Amygdala (tissue), 56 donors: ENCODE results near the gene CAMTA1.
"Not testable (repeated sequence)": the region's sequence is repeated elsewhere in the genome, so short reads cannot be mapped to it uniquely, and the experiment has no call there.

Experiments
- DNase-seq, 56 donors: peaks; one replicate each; lab custom pipeline; 2025; lab: John Stamatoyannopoulos, UW

Gene CAMTA1

DNA sequence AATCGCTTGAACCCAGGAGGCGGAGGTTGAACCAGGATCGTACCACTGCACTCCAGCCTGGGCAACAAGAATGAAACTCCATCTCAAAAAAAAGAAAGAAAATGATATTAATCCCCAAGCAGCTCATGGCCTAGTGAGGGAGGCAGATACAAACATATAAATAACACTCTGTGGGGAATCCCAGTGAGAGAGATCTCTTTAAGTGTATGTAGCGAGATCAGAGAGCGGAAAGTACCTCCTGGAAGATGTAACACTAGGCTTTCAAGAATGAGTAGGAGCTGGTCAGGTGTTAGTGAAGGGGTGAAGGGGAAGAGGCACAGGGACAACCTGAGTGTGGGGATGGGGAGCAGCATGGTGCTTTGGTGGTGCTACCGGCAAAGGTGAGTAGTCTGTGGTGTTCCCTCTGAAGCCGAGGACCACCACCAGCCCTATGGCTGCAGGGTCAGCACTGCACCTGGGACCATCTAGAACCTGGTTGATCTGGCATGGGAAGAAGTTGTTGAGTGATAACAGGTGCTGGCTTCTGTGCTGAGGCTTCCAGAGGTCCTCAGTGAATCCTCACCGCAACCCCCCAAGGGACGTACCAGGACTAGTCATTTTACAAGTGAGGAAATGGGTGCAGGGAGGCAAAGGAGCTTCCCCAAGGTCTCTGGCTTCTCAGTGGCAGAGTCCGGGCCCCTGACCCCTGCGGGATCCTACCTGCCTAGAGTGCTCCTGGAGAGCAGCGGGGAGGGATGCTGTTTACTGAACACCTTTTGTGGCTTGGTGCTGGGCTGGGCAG lies 618.2 kb downstream of the CAMTA1 start:
- DNase-seq = no peak

DNA sequence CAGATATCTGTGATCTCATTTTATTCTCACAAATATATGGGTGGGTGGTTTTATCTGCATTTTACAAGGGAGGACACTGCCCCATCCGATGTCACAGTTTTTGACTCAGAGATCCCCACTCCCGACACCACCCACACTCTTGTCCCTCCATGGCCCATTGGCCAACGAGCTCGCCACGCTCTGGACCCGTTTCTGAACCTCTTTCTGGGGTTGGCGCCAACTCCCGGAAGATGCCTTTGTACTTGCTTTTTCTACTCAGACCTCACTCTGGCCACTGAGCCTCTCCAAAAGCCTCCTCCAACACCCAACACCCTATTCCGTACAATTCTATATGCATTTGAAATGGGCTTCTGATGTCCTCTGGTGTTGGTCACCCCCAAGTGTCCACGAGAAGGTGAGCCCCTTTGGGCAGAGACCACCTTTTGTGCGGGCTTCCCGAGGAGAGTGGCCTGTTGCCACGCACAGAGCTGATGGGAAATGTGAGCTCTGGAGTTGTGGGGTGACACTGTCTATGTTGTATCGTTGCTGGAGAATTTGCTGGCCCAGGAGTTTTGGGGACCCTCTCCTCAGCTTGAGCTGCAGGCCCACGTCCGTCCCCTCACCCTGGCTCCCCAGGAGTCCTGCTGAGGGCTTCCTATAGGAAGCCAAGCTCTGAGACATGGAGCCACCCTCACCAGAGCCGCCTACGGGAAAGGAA lies 618.9 kb downstream of the CAMTA1 start:
- DNase-seq = no peak

DNA sequence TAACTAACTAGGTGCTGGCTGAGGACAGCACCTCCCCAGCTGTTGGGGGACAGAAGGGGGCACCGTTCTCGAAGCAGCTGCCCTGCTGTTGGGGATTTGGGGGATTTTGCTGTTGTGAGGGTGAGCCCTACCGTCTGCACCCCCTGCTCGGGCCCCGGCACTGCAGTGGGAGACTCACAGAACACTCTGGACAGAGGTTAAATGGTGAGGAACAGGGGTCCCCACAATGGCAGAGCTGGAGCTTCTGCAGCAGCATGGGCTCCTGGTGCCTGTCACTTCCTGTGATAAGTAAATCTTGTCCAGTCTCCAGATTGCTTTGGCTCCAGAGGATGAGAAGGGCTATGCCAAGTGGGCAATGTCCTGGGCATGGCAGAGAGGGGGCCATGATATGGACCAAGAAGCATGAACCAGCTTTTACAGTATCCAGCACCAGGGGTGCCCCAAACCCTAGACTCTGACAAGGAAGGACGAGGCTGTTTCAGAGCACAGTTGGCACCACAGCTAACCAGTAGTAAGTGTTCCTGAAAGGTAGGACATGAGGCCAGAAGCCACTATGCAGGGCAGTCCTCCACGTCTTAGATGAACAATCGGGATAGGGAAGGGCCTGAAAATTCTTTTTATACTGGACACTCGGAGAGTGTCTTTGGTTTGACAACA lies 620.7 kb downstream of the CAMTA1 start:
- DNase-seq = no peak

DNA sequence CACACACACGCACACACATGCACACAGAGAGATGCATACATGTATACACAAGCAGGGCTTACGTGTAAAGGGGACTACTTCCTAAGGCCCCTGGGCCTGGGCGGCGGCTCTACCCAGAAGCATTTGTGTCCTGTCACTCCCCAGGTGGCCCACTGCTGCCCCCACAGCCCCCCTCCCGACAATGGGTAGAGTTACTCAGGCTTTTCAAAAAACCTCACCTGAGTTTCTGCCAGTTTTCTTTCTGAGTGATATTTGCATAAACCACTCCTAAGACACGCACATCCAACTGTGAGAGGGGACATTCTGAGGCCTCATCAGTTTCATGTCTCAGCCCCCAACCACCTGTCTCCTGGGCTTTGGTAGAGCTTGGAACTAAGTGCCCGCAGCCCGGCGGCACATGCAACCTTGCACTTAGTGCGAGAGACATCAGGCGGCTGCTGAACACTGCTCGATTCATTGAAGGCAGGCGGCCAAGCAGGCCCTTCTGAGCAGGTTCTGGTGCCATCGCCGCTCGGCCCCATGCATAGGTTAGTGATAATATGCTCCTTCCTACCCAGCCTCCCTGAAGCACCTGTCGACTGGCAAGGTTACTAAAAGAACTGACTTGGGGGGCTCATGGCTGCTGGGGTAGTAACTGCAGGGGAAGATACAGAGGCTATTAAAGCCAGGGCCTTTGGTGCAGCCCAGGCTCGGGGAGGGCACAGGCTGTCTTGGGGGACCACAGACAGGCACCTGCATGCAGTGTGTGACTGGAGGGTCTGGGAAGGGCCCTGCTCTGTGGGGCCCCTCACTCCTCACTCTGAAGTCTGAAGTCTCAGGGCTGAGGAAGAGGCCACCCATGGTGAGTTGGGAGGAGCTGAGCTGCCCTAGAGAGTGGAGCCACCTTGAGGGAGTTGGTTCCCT lies 621.6 kb downstream of the CAMTA1 start:
- DNase-seq = no peak

DNA sequence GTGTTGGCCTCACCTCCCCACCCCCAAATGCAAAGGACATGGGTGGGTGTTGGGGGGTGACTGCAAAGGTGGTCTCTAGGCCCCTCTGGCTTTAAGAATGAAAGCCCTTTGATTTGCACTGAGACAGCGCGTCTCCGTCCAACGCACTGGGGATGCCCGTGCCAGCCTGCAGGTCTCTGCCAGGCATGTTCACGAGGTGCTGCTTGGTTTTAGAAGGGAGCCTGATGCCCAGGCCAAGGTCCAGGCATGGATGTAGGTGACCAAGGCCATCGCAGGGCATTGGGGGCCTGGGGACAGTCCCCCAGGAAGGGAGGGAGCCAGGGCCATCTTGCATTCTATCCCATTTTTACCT lies 622.3 kb downstream of the CAMTA1 start:
- no peak for DNase-seq

DNA sequence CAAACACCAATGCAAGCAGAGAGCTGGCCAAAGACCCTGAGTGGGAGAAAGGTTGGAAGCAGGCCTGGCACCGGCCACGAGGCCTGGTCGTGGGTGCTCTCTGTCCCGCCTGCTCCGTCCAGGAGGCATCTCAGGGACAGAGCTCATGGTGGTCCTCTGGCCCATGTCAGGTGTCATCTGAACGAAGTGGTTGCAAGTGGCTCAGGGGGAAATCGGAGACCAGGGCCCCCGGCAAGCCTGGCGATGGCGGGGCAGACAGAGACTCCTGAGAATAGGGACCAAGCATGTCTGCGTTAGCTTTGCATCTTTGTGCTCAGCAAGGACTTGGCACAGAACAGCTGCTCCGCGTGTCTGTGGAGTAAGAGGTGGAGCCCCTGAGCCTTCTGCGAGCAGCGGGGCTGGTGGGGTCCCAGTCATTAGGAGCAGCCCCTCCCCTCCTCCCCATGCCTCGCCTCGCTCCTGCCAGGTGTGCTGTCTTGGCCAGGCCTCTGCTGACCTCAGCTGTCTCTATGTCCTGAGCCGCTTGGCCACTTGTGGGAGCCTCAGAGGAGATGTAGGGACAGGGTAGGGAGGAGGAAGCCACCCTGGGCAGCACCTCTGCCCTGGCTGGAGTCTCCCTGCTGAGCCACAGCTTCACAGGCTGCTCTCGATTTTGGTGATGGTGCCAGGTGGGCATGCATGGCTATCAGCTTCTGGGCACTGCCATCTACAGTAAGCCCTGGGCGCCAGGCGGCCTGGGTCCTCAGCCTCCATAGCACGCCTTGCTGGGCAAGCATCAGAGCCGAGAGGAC lies 622.9 kb downstream of the CAMTA1 start:
- DNase-seq = no peak

DNA sequence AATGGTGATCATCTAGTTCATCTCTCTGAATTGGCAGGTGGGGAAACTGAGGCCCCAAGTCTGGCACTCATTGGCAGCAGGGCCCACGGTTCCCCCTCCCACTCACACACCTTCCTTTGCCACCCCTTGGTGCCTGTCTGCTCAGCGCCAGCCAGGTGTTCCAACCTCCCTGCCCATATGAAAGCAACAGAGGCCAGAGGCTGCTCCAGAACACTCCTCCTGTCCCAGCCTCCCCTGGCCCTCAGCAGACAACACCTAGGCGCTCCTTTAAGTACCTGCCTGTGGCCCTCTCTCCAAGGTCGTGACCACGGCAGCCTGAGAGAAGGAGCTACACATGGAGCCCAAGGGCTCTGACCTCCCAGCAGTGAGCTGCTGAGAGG lies 623.5 kb downstream of the CAMTA1 start:
- DNase-seq = no peak

DNA sequence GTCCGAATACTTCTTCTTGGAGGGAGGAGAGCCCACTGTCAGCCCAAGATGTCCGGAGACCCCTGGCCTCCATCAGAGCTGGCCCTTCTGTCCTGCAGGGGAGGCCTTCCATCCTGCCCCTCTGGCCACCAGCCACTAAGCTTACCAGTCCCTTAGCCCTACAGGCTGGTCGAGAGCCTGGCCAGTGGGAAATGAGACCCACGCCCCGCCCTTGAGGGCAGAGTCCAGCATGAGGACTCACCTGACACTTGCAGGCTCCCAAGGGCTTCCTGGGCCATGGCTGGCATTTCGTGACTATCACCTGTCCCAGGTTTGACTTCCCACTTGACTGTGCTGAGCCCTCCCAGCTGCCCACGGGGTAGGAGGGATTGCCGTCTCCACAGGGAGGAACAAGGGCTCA lies 624.0 kb downstream of the CAMTA1 start:
- no peak for DNase-seq

DNA sequence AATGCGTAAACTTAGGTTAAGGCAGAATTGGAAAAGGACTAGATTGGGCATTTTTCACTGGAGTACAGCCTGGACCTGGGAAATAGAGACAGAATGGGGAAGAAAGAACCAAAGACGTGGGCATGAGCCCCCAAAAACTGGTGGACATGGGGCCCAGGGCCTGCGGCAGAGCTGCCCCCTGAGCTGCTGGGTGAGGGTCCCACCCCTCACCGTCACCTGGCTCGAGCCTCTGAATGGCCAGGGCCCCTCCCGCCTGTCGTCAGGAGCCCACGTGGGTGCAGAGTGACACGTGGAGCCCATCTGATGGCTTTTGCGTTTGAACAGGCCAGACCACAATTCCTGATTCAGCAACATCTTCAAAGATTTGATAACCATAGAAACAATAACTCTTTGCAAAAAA lies 624.9 kb downstream of the CAMTA1 start:
- DNase-seq = no peak

DNA sequence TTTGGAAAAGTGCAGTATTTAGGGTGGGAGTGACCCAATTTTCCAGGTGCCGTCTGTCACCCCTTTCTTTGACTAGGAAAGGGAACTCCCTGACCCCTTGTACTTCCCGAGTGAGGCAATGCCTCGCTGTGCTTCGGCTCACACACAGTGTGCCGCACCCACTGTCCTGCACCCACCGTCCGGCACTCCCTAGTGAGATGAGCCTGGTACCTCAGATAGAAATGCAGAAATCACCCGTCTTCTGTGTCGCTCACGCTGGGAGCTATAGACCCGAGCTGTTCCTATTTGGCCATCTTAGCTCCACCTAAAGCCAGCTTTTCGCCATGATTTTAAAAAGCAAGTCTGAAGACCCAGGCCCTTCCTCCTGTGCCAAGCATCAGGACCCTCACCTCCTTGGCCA lies 632.4 kb downstream of the CAMTA1 start:
- not testable (repeated sequence) for DNase-seq

DNA sequence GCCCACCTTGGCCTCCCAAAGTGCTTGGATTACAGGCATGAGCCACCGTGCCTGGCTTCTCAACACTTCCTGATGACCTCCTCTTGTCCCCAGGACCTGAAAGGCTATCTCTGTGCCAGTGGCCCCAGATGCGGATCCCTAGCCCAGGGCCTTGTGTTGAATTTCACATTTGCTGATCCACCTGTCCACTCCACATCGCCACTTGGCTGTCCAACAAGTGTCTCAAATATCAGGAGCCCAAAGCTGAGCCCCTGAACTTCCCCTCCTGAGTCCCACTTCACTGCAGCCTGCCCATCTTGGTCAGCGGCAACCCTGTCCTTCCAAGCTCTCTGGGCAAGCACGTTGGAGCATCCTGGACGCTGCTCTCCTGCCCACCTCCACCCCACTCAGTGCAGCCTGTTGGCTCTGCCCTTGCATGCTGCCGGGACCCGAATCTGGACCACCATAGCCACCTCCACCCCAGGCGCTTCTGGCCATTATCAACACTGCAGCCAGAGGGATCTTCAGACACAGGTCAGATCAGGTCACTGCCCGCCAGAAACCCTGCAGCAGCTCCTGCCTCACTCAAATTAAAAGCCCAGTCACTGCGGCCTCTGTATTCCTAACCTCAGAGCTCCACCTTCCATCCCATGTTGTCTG lies 633.3 kb downstream of the CAMTA1 start:
- DNase-seq = no peak

DNA sequence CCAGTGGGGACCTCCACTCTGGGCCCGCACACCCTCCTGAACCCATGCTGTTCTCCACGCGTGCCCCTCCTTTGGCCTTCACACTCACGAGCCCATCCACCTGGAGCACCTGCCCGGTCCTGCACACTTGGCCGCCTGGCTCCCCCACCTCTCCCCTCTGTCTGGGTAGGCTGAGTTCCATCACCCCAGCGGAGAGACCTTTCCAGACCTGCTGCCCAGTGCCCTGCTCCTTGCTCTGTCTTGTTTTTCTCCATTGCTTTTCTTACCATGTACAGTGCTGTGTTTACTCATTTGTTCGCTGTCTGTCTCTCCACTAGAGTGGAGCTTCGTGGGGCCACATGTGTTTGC lies 634.8 kb downstream of the CAMTA1 start:
- no peak for DNase-seq

DNA sequence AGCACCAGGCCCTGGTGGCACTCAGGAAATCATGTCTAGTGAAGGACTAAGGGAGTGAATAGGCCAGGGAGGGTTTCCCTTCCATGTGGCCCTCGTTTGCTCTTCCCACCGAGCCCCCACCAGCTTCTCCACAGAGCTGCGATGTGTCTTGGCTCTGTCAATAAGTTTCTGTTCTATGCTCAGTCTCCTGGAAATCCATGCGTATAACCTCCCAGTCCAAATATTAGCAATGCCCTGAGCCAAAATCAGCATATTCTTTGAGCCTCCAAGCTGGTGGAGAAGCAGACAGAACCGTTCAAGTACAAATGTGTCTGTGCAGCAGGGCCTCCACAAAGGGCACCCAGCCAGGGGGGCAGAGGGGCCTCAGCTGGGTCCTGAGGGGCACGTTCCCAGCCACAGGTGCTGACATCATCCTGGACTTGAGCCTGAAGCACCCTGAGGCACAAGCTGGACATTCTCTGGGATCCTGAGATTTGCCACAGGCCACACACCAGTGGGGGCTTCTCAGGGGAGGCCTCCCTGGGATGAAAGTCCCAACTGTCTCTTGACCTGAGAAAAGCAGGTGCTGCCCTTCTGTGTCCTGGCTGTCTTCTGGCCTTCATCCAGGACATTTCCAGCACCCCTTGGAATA lies 635.3 kb downstream of the CAMTA1 start:
- DNase-seq = no peak

DNA sequence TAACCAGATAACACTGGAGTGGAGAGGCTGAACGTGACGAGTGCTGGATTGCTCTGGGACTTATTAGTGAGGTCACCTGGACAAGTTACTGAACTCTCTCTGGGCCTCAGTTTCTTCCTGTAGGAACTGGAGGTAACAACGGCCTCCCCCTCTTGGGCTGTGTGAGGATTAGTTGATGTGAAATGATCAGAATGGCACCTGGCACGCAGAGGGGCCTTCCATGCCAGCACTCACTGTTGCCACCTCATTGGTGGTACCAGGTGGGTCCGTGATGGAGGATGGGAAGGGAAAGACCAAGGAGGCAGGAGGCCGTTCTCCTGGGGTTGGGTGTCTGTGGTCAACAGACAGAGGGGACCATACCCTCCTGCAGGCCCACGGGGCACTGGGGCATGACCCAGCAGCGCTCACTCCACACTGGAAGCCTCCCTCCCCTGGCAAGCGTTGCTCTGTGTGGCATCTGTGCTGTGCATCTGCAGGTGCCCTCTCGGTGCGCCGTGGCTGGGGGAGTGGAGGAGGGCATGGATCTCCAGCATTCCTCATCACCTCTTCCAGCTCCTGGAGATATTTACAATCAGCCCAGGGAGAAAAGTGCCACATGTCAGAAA lies 636.3 kb downstream of the CAMTA1 start:
- no peak for DNase-seq

DNA sequence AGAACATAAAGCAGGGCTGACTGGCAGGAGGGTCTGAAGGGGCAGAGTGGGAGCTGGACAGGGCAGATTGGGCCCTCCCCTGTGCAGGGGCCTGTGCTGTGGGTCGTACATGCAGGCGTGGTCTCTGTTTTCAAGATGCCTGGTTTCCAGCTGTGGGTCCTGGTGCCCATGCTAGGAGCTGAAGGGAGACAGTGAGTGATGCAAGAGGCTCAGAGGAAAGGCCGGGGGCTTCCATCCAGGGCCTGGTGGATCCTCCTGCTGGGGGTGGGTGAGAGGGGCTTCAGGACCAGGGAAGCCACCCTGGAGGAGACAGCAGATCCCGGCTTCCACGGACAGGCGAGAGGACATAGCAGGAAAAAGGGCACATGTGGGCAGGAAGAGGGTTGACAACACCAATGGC lies 636.8 kb downstream of the CAMTA1 start:
- DNase-seq = no peak

DNA sequence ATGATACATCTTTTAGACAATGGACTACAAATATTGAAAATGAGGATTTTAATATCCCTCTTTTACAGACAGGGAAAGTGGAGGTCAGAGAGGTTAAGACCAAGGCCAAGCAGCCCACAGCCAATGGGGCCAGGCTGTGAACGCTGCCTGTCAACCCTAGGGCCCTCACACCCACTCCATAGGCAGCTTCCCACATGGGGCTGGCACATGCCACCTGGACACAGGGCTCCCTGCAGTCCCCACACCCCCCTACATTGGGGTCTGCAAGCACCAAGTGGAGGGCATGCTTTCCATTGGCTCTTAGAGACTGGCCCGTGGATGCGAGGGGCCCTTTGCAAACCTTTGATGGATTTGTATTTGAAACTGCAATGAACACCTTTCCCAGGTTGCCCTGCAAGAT lies 637.3 kb downstream of the CAMTA1 start:
- no peak for DNase-seq

DNA sequence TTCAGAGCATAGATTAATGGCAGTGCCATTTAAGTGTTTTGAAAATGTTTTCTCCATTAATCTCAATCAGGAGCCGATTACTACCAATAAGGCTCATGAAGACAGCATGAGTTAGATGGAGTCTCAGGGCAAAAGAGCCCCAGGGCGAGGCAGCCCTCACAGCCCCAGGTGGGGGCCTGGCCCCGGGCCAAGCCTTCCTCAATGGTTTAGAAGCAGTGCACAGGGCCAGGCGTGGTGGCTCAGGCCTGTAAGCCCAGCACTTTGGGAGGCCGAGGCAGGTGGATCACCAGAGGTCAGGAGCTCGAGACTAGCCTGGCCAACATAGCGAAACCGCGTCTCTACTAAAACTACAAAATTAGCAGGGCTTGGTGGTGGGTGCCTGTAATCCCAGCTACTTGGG lies 637.7 kb downstream of the CAMTA1 start:
- DNase-seq = no peak

DNA sequence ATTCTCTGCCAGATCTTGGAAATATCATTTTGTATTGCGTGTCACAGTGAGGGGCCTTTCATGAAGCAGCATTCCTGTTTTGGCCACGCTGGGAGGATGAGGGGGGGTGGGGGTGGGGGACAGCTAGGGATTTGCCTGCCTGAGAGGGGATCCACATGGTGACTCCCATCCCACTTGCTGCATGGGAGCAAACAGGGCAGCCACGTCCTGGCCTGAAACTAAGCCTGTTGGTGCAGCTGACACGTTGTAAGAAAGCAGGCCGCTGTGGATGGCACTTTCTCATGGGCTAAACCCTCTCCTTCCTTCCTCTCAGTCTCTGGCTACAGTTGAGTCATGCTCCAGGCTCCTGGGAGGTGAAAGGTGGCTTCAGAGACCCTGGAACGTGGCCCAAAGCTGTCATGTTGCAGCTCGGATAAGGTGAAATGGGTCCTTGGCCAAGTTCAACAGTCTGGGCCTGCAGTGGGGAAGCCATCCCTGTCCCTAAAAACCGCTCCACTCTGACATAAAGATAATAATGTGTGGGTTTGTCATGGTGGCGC lies 639.2 kb downstream of the CAMTA1 start:
- no peak for DNase-seq

DNA sequence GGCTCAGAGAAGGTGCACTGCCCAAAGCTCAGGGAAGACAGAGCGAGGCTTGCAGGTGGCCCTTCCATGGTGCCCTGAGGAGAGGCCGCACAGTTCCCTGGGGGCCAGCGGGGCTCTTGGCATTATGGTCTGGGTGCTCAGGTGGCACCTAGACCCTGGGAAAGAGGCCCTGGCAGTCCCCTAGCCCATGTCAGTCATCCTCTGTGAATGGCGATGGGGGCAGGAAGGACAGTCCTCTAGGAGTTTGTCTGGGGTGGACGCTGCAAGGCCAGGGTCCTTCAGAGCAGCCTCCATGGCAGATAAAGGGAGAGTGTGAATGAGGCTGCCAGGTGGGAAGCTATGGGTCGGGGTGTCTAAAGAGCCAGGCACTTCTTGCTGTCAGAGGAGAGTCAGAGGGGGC lies 640.0 kb downstream of the CAMTA1 start:
- DNase-seq = no peak
